Measurements from ENCODE around the gene VPS52. TPM values are rescaled to one million over a fixed set of nuclear protein-coding genes. Genes with fewer than 3 reads are reported as not detected.
A peak's percentile ranks its signal among the peaks of the same experiment; 100 is the strongest.

VPS52 gene
- total RNA-seq, 1 donor from 2014 or later, result 41.8 TPM

- H3K4me1 Mint-ChIP-seq (ENCODE audit: unreplicated experiment), result peaks cover 21% of the 10 kb centered on the region
- TF ChIP-seq CTCF (IDR thresholded peaks at IDR 0.05; ENCODE audit: unreplicated experiment), result no peak
- no peak for DNase-seq (ENCODE audit: low spot score)
- H3K9me3 Mint-ChIP-seq (ENCODE audit: unreplicated experiment), result no peaks in the 10 kb centered on the region
- H3K27ac Mint-ChIP-seq (ENCODE audit: unreplicated experiment), result no peak overlapping the region
- H3K4me3 Mint-ChIP-seq (ENCODE audit: unreplicated experiment), result peak overlapping the region; percentile 31
- peaks cover 5% of the 10 kb centered on the region for H3K27me3 Mint-ChIP-seq (ENCODE audit: unreplicated experiment)
- H3K36me3 Mint-ChIP-seq (ENCODE audit: low read depth, unreplicated experiment), result peaks cover 19% of the 10 kb centered on the region
Measured at GRCh38 chr6:33279257-33279695, 7.6 kb upstream of the VPS52 start.

GRCh38 chr6:33278810-33279209, 7.1 kb upstream of the VPS52 start:
- Mint-ChIP-seq H3K36me3 (ENCODE audit: low read depth, unreplicated experiment) (peaks cover 17% of the 10 kb centered on the region), H3K9me3 (ENCODE audit: unreplicated experiment) (no peaks in the 10 kb centered on the region), H3K27me3 (ENCODE audit: unreplicated experiment) (peaks cover 5% of the 10 kb centered on the region), H3K27ac (ENCODE audit: unreplicated experiment) (no peak overlapping the region), H3K4me1 (ENCODE audit: unreplicated experiment) (peaks cover 22% of the 10 kb centered on the region), H3K4me3 (ENCODE audit: unreplicated experiment) (peak overlapping the region; percentile 15)
- no peak for DNase-seq (ENCODE audit: low spot score)
- TF ChIP-seq CTCF (IDR thresholded peaks at IDR 0.05; ENCODE audit: unreplicated experiment), result no peak

- H3K9me3 Mint-ChIP-seq (ENCODE audit: unreplicated experiment), result no peaks in the 10 kb centered on the region
- H3K27me3 Mint-ChIP-seq (ENCODE audit: unreplicated experiment), result peaks cover 5% of the 10 kb centered on the region
- DNase-seq (ENCODE audit: low spot score), result no peak
- peak overlapping the region; percentile 15 for H3K4me3 Mint-ChIP-seq (ENCODE audit: unreplicated experiment)
- TF ChIP-seq CTCF (IDR thresholded peaks at IDR 0.05; ENCODE audit: unreplicated experiment), result no peak
- H3K27ac Mint-ChIP-seq (ENCODE audit: unreplicated experiment), result no peak overlapping the region
- H3K4me1 Mint-ChIP-seq (ENCODE audit: unreplicated experiment), result peaks cover 26% of the 10 kb centered on the region
- H3K36me3 Mint-ChIP-seq (ENCODE audit: low read depth, unreplicated experiment), result peaks cover 17% of the 10 kb centered on the region
Measured at GRCh38 chr6:33278392-33278741, 6.7 kb upstream of the VPS52 start.

GRCh38 chr6:33277663-33278391, 6.2 kb upstream of the VPS52 start:
- peaks cover 5% of the 10 kb centered on the region for H3K27me3 Mint-ChIP-seq (ENCODE audit: unreplicated experiment)
- H3K4me3 Mint-ChIP-seq (ENCODE audit: unreplicated experiment), result peak overlapping the region; percentile 91
- no peak for TF ChIP-seq CTCF (IDR thresholded peaks at IDR 0.05; ENCODE audit: unreplicated experiment)
- DNase-seq (ENCODE audit: low spot score), result peak; percentile 25
- H3K4me1 Mint-ChIP-seq (ENCODE audit: unreplicated experiment), result peaks cover 31% of the 10 kb centered on the region
- peaks cover 19% of the 10 kb centered on the region for H3K36me3 Mint-ChIP-seq (ENCODE audit: low read depth, unreplicated experiment)
- peak overlapping the region; percentile 64 for H3K27ac Mint-ChIP-seq (ENCODE audit: unreplicated experiment)
- no peaks in the 10 kb centered on the region for H3K9me3 Mint-ChIP-seq (ENCODE audit: unreplicated experiment)

GRCh38 chr6:33276864-33277662, 5.4 kb upstream of the VPS52 start, which contains the start of gene B3GALT4:
TSS of gene B3GALT4 (plus strand) at chr6:33277123. CDS start at chr6:33277420, 297 bp downstream.
- Mint-ChIP-seq H3K36me3 (ENCODE audit: low read depth, unreplicated experiment) (peaks cover 25% of the 10 kb centered on the region), H3K27ac (ENCODE audit: unreplicated experiment) (peak within 1 kb of the TSS; percentile 64), H3K4me1 (ENCODE audit: unreplicated experiment) (peaks cover 38% of the 10 kb centered on the region), H3K9me3 (ENCODE audit: unreplicated experiment) (no peaks in the 10 kb centered on the region), H3K27me3 (ENCODE audit: unreplicated experiment) (peaks cover 5% of the 10 kb centered on the region), H3K4me3 (ENCODE audit: unreplicated experiment) (peak within 1 kb of the TSS; percentile 91)
- TF ChIP-seq CTCF (IDR thresholded peaks at IDR 0.05; ENCODE audit: unreplicated experiment), result peak; percentile 76
- peak; percentile 66 for DNase-seq (ENCODE audit: low spot score)

Measured in endothelial cell (in vitro differentiated cells).